EL (cell line): ENCODE results near the gene PEAR1.

ENCODE experiments used
- DNase-seq: peaks from one replicate; pipeline ENCODE4 v3.0.0-alpha.2; 2016

PEAR1 gene

DNA sequence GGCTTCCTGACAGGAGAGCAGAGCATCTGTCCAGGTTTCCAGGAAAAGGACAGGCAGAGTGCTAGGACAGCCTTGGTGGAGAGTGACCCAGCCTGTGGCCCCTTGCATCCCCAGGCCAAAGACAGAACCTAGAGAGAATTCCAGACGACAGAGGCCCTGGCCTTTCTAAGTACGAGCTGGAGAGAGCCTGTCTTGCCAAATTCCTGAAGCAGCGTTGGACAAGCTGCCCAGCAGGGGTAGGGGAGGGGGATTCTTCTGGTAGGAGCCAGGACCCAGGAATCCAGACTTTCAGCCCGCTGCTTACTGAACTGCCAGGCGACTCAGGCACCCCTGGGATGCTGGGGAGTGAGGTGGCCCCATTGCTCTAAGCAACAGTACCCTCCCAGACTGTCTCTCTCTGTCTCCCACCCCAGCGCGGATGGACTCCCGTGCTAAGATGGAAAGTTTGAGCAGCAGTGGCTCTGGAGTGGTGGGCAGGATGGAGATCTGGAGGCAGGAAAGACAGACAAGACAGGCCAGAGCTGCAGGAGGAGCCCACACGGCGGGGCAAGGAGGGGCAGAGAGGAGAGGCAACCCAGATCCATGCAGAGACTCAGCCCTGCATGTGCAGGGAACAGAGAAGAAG is 8.8 kb upstream of the PEAR1 start:
- DNase-seq, result no peak

DNA sequence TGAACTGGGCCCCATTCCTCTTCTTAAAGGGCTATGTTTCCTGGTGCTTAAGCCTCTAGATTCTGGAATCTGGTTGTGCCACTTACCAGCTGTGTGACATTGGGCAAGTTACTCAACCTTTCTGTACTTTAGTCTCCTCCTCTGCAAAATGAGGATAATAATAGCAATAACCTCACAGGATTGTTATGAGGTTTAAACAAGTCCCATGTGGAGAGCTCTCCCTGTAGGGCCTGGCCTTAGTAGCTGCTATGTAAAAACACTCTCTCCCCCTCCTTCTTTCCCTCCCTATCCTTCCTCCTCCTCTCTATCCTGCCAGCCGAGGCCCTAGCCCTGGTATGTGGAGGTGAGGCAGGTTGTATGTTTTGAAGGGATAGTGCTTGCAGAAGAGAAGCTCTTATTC is 8.2 kb upstream of the PEAR1 start:
- DNase-seq, result no peak

DNA sequence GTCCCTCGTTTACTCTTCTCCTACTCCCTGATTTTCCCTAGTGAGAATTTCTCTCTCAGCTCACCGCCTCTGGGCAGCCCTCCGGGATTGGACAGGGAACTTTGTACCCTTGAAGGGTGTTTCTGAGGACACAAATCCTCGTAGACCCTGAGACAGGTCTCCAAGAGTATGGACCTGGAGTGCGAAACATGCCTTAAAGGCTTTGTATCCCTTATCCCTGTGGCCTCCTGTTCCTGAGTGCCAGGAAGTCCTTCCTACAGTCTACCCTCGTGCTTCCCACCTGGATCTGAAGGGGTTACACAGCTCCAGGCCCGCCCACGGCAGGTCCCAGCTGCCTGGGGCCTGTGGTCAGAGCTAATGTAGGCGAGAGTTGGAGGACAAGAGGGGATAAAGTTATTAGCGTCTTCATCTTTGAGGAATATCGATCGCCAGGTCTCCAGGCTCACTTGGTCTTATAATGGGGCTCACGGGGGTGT is 7.6 kb upstream of the PEAR1 start:
- DNase-seq, result no peak

DNA sequence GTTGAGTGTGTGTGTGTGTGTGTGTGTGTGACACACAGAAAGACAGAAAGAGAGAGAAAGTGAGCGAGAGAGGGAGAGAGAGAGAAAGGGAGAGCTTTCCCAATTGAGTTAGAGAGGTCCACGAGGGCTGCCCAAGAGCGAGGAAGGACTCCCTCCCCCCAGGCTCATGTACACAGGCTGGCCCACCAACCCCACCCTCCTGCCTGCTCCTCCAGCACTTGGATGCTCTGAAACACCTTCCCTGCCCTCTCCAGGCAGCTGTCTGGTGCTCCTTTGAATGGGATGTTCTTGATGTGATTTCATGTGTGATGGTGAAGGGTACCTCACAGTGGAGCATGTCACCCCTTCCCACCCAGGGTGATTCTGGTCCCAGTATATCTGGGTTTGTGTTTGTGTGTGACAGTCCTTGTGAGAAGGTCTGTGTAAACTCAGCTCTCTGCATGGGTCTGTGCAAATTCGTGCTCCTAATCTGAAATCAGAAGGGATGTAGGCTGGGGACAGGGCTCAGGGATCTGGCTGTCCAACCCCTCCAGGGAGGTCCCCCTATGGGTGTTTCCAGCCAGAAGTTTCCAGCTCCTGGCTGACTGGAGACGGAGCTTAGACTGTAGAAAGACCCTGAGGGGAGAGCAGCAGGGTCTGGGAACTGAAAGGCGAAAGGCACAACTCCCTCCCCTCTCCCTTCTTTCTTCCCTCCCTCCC is 6.8 kb upstream of the PEAR1 start:
- DNase-seq, result no peak

DNA sequence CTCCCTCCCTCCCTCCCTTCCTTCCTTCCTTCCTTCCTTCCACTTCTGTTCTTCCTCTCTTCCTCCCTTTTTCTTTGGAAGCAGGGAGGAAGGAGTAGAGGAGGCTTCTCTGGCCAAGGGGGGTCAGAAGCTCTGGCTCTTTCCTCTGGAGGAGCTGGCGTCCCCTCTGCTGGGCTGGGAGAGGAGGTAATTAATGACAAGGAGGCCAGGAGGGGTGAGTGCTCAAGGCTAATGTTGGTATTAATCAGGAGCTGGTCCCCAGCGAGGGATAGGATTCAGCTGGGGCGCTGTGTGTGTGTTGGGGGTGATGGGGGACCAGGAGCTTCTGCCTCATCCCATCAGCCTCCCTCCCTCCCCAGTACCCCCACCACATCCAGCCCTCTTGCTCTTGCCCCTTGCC is 6.2 kb upstream of the PEAR1 start:
- no peak for DNase-seq

DNA sequence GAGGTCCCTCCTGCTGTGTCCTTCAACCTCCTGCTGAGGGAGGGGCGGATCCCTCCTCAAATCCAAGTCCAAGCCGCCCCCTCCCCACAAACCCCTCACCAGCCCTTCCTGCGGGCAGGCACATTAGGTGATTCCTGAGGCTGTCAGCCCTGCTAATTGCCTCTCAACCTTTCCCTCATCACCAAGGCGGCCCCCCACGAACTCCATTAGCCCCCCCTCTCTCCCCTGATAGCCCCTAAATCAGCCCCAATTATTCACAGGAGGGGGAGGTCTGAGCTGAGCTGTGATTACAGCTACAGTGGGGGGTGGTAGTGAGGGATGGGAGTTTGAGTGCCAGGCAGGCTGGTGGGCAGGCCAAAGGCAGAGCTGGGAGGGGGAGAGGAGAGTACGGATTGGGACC is 5.8 kb upstream of the PEAR1 start:
- DNase-seq, result no peak

DNA sequence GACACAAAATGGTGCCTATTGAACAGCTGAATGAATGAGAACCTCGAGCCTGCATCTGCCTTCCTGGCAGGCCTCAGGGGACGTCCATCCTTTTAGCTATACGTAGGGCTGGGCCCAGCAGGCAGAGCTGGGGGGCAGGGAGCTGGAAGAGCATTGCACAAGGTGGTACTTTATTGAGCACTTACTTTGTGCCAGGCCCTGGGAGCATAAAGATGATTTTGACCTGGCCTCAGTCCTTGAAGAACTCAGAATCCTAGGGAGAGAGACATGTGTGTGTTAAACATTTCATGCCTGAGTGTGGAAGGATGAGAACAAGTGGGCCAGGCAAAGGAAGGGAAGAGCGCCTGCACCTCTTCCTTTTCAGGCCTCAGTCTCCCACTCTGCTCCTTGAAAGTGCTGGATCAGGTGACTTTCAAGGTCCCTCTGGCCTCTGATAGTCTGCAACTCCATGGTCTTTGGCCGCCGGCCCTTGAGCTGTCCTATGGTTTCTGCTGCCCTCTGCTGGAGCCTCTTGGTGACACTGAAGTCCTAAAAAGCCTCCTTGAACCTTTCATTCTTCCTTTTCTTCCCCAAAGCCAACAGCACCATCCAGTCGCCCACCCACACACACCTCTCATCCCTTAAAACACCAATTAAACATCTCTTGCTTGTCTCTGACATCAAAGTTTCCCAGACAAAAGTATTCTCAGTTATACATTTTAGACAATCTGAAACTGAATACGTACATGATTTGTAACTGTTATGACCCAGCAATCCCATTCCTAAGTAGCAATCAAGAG is 3.5 kb upstream of the PEAR1 start:
- DNase-seq, result peak; percentile 74

DNA sequence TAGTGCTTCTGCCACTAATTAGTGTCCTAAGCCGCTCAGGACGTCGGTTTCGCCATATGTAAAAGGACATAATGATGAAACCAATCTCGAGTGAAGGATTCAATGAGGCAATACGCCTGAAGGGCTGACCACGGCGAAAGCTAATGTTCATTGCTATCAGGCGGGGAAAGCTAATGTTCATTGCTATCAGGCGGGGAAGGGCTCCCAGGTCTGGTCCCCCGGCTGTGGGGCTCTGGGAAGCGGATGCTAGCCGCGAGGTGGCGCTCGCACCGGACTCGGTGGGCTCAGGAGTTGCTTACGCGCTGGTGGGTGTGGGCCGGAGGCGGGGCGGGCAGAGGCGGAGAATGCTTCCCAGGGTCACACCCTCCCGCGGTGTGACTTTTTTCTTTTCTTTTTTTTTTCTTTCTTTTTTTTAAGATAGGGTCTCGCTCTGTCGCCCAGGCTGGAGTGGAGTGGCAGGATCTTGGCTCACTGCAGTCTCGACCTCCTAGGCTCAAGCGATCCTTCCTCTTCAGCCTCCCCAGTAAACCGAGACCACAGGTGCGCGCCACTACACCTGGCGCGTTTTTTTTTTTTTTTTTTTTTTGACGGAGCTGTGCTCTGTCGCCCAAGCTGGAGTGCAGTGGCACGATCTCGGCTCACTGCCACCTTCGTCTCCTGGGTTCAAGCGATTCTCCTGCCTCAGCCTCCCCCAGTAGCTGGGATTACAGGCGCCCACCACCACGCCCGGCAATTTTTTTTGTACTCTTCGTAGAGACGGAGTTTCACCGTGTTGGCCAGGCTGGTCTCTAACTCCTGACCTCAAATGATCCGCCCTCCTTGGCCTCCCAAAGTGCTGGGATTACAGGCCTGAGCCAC is 1.1 kb upstream of the PEAR1 start:
- peak; percentile 89 for DNase-seq

DNA sequence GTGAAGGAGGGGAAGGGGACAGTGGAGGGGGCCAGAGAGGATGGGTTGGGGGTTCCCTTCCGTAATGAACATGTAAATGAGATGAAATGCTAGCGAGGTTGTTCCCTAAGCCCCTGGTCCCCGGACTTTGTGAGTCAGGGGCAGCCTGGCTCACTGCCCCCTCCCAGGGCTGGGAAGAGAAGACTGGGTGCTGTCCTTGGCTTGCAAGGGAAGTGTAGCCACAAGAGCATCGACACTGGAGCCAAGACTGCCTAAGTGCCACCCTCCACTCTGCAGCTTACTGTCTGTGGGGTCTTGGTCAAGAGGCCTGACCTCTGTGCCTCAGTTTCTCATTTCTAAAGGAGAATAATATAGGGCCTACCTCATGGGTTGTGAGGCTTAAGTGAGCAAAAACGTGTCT is 483 bp downstream of the PEAR1 start:
- DNase-seq, result no peak

DNA sequence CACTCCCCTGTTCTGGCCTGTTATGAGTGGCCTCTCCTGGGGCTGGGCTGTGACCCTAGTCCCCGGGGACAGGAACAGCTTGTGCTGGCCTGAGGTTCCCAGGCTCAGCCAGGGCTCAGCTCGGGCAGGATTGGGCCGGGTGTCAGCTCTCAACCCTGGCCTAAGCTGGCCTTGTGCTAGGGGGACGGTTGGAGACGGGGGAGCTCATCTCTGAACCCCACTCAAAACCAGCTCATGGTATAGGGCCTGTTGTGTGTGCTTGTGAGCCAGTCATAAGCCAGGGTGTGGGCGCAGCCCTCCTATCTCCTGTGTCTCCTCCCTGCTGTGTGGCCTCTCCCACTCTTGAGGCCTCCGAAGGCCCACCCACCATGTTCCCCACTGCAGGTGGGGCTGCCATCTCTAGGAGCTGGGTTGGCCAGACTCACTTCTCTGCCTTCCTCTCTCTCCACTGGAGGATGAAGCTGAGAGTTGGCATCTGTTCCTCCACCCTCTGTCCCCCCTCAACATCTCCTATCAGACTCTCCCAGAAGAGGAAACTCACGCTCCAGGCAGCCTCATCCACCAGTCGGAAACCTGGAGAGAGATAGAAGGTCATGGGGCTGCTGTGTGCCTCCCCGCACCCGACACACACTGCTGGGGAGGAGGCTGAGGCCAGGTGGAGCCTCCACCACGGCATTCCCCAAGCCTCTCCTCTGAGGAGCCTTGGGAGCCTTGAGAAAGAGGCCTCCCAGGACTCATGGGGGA is 1.4 kb downstream of the PEAR1 start:
- peak; percentile 64 for DNase-seq

DNA sequence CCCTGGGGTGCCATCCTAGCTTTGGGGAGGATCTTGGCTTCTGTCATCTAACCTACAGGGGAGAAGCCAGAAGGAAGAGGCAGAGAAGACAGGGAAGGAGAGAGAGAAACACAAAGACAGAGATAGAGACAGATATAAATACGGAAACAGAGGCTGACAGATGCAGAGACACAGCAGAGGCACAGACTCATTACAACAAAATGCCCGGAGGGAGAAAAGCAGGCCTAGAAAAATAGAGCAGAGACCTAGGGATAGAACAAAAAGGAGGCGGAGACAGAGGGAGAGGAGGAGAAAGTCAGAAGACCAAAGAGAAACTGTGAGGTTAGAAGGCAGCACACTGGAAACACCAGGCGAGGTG is 1.9 kb downstream of the PEAR1 start:
- DNase-seq, result peak; percentile 84

DNA sequence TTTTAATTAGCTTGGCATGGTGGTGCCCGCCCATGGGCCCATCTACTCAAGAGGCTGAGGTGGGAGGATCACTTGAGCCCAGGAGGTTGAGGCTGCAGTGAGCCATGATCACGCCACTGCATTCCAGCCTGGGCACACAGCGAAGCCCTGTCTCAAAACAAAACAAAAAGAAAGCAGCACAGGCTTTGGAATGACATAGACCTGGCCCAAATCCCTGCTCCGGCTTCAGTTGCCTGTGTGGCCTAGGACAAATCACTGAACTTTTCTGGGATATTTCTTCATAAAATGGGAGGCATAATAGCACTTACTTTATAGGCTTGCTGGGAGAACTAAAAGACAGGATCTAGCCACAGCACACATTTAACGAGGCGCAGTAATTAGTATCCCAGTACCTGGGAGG is 2.4 kb downstream of the PEAR1 start:
- no peak for DNase-seq

DNA sequence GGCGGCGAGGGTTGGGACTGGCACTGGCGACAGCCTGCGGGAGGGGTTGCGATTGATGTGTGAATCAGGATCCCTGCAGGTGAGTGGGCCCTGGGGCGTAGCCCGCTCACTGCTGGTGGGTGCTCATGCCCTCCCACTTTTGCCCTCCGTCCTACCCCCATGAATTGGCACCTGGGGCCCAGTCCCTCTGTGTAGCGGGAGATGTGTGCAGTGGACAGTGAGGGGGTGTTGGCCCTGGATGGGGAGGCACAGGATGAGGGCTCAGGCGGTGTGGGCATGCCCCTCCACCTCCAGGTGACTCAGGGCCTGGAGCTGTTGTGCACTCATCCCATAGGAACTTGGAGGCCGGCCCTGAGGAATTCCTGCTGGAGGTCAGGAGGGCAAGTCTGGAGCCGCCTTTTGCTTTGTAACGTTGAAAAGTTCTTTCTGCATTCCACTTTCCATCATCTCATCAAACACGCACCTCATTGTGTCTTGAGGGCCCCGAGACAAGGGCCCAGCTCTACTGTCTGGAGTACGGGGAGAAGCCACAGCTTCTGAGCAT is 3.0 kb downstream of the PEAR1 start:
- DNase-seq, result peak; percentile 97

DNA sequence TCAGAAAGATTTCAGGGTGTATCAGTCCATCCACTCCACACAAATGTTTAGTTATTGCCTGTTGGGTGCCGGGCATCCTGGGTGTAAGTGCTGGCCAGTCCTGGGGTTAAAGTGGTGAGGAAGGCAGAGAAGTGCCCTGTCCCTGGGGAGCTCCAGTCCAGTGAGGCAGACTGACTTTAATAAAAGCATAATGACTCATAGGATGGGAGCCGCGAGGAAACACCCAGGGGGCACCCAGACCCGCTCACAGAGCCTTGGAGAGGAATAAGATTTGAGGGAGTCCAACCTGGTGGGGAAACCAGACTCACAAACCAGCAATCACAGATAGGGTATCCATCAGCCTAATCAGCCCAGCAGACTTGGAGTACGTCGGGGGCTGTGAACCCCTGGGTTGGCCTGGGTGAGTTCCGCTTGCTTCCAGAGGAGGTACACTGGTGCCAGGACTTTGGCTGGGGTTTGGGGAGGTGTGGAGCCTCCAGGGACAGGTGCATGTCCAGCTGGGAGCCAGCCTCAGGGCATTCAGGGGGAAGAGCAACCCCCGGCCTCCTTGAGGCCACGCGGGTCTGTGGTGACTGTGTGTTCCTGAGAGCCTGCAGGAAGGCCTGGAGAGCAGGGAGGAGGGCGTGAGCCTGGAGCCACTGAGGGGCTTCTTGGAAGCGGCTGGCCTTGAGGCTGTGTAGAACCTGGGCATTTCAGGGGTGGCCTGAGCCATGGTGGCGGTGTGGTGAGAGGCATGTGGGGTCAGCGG is 3.7 kb downstream of the PEAR1 start:
- peak; percentile 91 for DNase-seq

DNA sequence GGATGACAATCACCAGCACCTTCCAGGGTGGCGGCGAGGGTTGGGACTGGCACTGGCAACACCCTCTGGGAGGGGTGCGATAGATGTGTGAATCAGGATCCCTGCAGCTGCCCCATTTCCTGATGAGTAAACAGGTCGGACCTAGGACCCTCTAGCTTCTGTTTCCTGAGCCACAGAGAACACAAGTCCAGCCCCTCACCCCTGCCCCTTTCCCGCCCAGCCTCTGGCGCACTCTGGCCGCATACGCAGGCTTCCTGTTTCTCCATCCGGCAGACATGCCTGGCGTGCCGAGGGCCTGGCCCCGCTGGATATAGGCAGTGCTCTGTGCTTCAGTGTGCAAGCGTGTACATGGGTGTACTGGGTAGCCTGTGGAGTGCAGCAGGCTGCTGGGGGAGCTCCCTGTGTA is 4.6 kb downstream of the PEAR1 start:
- peak; percentile 83 for DNase-seq

DNA sequence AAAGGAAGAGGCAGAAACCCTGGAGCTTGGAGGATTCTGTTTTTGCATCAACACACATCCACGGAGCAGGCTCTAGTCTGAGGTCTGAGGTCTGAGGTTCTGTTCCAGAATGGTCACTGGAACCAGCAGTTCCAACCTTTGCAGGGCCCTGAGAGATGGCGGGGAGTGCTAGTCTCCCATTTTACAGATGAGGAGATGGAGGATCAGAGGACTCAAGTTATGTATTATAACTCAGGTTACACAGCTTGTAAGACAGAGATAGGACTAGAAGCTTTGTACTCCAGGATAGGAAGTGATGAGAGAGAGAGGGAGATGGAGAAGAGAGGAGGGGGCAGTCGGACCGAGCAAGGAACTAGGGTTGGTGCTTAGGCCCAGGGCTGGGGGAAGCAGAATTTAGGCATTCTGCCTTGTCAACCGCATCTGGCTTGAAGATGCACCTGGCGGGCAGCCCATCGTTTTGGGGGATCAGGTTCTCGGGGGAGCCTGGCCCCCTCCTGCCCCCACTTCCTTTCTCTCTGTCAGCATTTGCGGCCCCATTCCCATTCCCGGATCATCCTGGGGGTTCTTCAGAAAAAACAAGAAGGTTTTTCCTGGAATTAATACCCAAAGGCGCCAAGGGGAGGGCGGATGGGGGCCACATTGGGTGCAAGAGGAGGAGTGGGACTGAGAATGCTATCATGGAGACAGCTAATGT is 5.6 kb downstream of the PEAR1 start:
- no peak for DNase-seq

DNA sequence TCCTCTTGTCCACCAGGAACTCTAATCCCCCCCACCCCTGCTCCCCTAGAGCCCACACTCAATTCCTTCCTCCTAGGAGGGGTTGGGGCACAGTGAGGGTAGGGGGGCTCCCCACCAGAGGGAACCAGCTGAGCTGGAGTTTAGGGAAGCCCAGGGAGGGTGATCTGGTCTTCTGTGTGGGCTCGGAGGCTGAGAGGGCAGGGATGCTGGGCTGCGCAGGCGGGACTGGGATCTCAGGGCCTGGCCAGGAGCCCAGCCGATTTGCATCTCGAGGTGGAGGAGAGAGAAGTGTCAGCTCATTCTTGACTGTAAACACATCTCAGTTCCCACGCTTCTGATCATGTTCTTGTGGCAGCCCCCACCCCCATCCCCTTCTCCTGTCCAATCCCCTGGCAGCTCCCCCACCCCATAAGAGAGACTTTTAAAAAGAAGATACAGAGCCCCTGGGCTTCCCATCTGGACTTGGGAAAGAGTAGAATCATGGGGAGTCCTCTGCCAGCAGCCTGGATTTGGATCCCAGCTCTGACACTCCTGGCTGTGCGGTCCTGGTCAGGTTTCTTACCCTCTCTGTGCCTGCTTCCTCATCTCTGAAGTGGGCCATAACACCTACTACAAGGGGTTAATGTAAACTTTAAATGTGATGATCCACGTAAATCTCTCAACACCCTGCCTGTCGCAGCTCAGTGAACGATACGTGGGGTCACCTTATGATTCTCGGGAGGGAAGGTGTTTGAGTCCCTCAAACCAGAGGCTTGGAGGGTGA is 6.6 kb downstream of the PEAR1 start:
- DNase-seq, result no peak

DNA sequence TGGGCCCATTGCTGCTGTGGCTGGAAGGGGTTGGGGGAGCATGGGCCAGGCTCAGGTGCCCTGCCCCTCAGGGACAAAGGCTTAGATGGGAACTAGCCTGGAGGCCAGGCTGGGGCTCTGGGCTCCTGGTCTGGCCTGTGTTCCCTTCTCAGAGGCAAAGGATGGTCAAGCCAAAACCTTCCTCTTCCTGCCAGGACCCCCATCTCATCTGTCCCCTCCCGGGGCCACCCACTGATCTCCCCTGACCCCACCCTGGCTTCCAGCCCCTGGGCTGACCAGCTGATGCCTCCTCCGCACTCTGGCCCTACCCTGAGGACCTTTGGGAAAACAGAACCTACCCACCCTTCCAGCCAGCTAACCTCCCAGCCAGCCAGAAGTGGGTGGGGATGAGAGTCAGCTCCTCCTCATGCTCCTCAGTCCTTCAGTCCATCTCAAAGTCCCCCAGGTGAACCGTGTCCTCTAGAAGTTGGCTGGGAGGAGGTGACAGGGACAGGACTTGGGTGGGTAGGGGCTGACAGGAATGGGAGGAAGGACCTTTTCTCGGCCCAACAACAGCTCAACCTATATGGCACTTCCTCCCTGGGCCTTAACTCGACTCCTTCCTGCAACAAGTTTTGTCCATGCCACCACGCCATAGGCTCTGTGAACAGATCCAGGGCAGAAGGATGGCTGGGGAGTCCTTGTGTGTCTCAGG is 7.5 kb downstream of the PEAR1 start:
- no peak for DNase-seq

DNA sequence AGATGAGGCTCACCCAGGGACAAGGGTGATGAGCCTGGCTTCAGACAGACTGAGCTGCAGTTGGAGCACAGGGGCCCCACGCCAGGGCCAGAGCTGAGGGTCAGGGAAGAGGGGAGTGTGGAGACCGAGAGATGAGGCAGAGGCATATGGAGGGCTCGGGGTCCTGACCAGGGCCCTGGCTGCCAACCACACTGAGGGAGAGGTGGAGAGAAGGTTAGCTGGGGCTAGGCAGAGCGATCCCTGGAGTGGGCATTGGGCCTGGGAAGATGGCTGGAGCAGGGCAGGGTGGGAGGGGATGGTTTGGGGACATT is 8.0 kb downstream of the PEAR1 start:
- no peak for DNase-seq
